GM18499 (cell line): ENCODE results near the gene NELL1.
"Not testable (repeated sequence)": the region's sequence is repeated elsewhere in the genome, so short reads cannot be mapped to it uniquely, and the experiment has no call there.

Experiments used
- ATAC-seq: cut with Tn5 transposase; IDR thresholded peaks from one replicate; pipeline ENCODE4 v1.9.1; 2021; ENCODE audit warnings: moderate number of reproducible peaks; ENCODE audit not compliant: insufficient read depth, unreplicated experiment

The NELL1 gene

GRCh38 chr11:21068886-21069285 is 399.5 kb downstream of the NELL1 start:
- no peak for ATAC-seq

- ATAC-seq: no peak
These were observed 400.5 kb downstream of the NELL1 start for GRCh38 chr11:21069909-21070308.

- ATAC-seq: no peak
These were observed 403.2 kb downstream of the NELL1 start for GRCh38 chr11:21072558-21072957.

- ATAC-seq: no peak
These were observed 413.5 kb downstream of the NELL1 start for GRCh38 chr11:21082853-21083252.

- no peak for ATAC-seq
These were observed 419.5 kb downstream of the NELL1 start for GRCh38 chr11:21088930-21089329.

GRCh38 chr11:21104641-21105040 is 435.3 kb downstream of the NELL1 start:
- ATAC-seq: no peak

GRCh38 chr11:21105196-21105917 is 436.0 kb downstream of the NELL1 start:
- ATAC-seq: no peak

GRCh38 chr11:21109341-21109740 is 440.0 kb downstream of the NELL1 start:
- no peak for ATAC-seq

GRCh38 chr11:21110415-21110814 is 441.0 kb downstream of the NELL1 start:
- ATAC-seq: no peak

GRCh38 chr11:21113876-21114275 is 444.5 kb downstream of the NELL1 start:
- ATAC-seq: no peak

GRCh38 chr11:21116009-21116408 is 446.6 kb downstream of the NELL1 start:
- no peak for ATAC-seq

GRCh38 chr11:21119411-21119810 is 450.0 kb downstream of the NELL1 start:
- no peak for ATAC-seq

GRCh38 chr11:21121991-21122390 is 452.6 kb downstream of the NELL1 start:
- no peak for ATAC-seq

- ATAC-seq: no peak
These were observed 453.1 kb downstream of the NELL1 start for GRCh38 chr11:21122523-21122922.

- no peak for ATAC-seq
These were observed 462.8 kb downstream of the NELL1 start for GRCh38 chr11:21132146-21132720.

- no peak for ATAC-seq
These were observed 463.9 kb downstream of the NELL1 start for GRCh38 chr11:21133244-21133643.

- ATAC-seq: no peak
These were observed 464.3 kb downstream of the NELL1 start for GRCh38 chr11:21133722-21134121.

- no peak for ATAC-seq
These were observed 468.4 kb downstream of the NELL1 start for GRCh38 chr11:21137803-21138202.

- not testable (repeated sequence) for ATAC-seq
These were observed 472.2 kb downstream of the NELL1 start for GRCh38 chr11:21141557-21141956.

- no peak for ATAC-seq
These were observed 472.6 kb downstream of the NELL1 start for GRCh38 chr11:21142007-21142406.

GRCh38 chr11:21144531-21144930 is 475.1 kb downstream of the NELL1 start:
- ATAC-seq: no peak

GRCh38 chr11:21148376-21148775 is 479.0 kb downstream of the NELL1 start:
- no peak for ATAC-seq
